G401 (cell line): ENCODE results near the gene BRSK1. TPM values are rescaled to one million over a fixed set of nuclear protein-coding genes. Genes with fewer than 3 reads are reported as not detected.

Experiments used
- DNase-seq: peaks from one replicate; pipeline ENCODE4 v3.0.0-alpha.2; 2015; ENCODE audit warnings: low spot score
- in situ Hi-C: cut with HindIII; loops from 2 replicates; pipeline ENCODE4 v1.10.0; 2016; ENCODE audit warnings: low sequenced_read_pairs, mixed read lengths
- total RNA-seq: library from RNA; depleted of rRNA; stranded (reverse); fragments of >200 nt; shearing (Covaris generic); gene quantifications from 2 replicates; pipeline ENCODE4 v1.2.3, GENCODE V29; 2014; rRNA removed

Gene BRSK1
- total RNA-seq, 1 experiment from 2014 or later = 8.9 TPM

DNA sequence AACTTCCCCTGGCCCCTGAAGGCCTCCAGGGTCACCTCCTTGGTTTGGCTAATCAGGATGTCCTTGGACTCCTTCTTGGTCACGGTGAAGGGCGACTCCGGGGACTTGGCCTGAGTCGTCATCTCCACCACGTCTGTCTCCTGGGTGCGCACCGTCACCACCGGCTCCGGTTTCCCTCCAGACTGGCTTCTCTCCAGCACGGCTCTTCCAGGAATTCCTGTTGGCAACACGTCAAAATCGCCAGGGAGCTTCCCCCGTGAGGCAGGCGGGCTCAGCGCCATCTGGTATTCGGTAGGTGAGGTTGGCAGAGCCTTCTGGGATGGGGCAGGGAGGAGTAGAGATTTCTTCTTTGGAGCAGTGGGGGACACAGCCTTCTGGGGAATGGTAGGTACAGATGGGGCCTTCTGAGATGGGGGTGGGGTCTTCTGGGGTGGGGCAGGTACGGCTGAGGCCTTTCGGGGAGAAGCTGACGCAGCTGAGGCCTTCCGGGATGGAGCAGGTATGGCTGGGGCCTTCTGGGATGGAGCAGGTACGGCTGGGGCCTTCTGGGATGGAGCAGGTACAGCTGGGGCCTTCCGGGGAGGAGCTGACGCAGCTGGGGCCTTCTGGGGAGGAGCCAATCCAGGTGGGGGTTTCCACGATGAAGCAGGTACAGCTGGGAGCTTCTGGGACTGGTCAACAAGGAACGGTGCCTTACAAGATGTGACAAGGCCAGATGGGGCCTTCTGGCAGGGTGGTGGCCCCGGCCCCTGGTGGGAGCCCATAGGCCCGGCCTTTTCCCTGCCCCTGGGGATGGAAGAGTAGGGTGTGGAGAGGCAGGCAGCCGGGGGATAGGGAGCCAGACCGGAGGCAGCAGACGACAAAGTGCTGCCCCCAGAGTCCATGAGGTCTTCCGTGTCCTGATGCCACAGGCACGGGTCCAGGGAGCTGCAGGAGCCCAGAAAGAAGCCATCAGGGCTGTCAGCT is 75.4 kb downstream of the BRSK1 start:
- no peak for DNase-seq
- in situ Hi-C loops = no loop called here

DNA sequence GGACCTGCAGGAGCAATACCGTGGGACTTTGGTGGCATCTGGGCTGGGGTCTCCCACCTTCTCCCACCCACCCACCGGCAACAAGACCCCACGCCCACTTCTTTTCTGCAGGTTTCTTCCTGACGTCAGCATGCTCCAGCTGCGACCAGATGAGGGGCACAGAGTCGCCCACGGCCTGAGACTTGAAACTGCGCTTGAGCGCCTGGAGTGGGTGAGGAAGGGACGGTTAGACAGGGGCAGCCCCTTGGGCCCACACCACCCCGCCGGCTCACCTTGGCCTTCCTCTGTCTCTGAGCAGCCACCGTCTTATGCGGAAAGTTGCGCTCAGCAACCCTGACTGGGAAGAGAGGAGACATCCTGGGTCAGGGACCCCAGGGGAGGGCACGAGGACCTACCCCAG is 77.1 kb downstream of the BRSK1 start:
- in situ Hi-C loops = no loop called here
- no peak for DNase-seq

Other genes starting within 250 kb of the BRSK1 start
- not detected in 2 replicates for gene GP6, start 245.7 kb upstream of the BRSK1 start, total RNA-seq
- gene RDH13, start 220.8 kb upstream of the BRSK1 start, total RNA-seq = 31.4 and 38.9 TPM in 2 replicates
- gene EPS8L1, start 208.1 kb upstream of the BRSK1 start, total RNA-seq = 9.7 and 11.7 TPM in 2 replicates
- 77.4 and 81.7 TPM in 2 replicates for gene PPP1R12C, start 166.4 kb upstream of the BRSK1 start, total RNA-seq
- 423 and 463 TPM in 2 replicates for gene TNNT1, start 134.8 kb upstream of the BRSK1 start, total RNA-seq
- gene TNNI3, start 126.3 kb upstream of the BRSK1 start, total RNA-seq = 13.5 and 25.2 TPM in 2 replicates
- 25.2 and 37.7 TPM in 2 replicates for gene DNAAF3, start 117.4 kb upstream of the BRSK1 start, total RNA-seq
- 0.85 and 1.2 TPM in 2 replicates for gene SYT5, start 103.7 kb upstream of the BRSK1 start, total RNA-seq
- gene PTPRH, start 74.5 kb upstream of the BRSK1 start, total RNA-seq = 5.2 and 20.7 TPM in 2 replicates
- gene TMEM86B, start 55.2 kb upstream of the BRSK1 start, total RNA-seq = 0.62 and 1.5 TPM in 2 replicates
- 104 and 109 TPM in 2 replicates for gene PPP6R1, start 25.0 kb upstream of the BRSK1 start, total RNA-seq
- gene HSPBP1, start 3.9 kb upstream of the BRSK1 start, total RNA-seq = 74.4 and 89.1 TPM in 2 replicates
- 1.9 TPM in 1 of 2 replicates, not detected in the other for gene TMEM150B, start 41.3 kb downstream of the BRSK1 start, total RNA-seq
- gene KMT5C, start 55.9 kb downstream of the BRSK1 start, total RNA-seq = 17.7 and 20.8 TPM in 2 replicates
- 5.8 TPM in 2 replicates for gene COX6B2, start 70.7 kb downstream of the BRSK1 start, total RNA-seq
- gene GARIN5B, start 79.3 kb downstream of the BRSK1 start, total RNA-seq = not detected in 2 replicates
- gene IL11, start 86.5 kb downstream of the BRSK1 start, total RNA-seq = 6.5 and 8.4 TPM in 2 replicates
- gene TMEM190, start 92.8 kb downstream of the BRSK1 start, total RNA-seq = 4.0 and 14.0 TPM in 2 replicates
- 0.55 TPM in 1 of 2 replicates, not detected in the other for gene TMEM238, start 100.3 kb downstream of the BRSK1 start, total RNA-seq
- 236 and 319 TPM in 2 replicates for gene RPL28, start 101.9 kb downstream of the BRSK1 start, total RNA-seq
- 329 and 348 TPM in 2 replicates for gene UBE2S, start 123.8 kb downstream of the BRSK1 start, total RNA-seq
- gene SHISA7, start 159.3 kb downstream of the BRSK1 start, total RNA-seq = not detected in 2 replicates
- gene ISOC2, start 177.6 kb downstream of the BRSK1 start, total RNA-seq = 186 and 197 TPM in 2 replicates
- not detected in 2 replicates for gene C19orf85, start 180.8 kb downstream of the BRSK1 start, total RNA-seq
- 13.3 and 27.6 TPM in 2 replicates for gene ZNF628, start 192.6 kb downstream of the BRSK1 start, total RNA-seq
- gene NAT14, start 201.2 kb downstream of the BRSK1 start, total RNA-seq = 143 and 157 TPM in 2 replicates
- gene SSC5D, start 204.4 kb downstream of the BRSK1 start, total RNA-seq = 2.5 and 9.4 TPM in 2 replicates